ENCODE measurements around the gene PC.

GRCh38 chr11:66847461-66848232 is 110.5 kb downstream of the PC start:
- TF ChIP-seq, protein P1, sequence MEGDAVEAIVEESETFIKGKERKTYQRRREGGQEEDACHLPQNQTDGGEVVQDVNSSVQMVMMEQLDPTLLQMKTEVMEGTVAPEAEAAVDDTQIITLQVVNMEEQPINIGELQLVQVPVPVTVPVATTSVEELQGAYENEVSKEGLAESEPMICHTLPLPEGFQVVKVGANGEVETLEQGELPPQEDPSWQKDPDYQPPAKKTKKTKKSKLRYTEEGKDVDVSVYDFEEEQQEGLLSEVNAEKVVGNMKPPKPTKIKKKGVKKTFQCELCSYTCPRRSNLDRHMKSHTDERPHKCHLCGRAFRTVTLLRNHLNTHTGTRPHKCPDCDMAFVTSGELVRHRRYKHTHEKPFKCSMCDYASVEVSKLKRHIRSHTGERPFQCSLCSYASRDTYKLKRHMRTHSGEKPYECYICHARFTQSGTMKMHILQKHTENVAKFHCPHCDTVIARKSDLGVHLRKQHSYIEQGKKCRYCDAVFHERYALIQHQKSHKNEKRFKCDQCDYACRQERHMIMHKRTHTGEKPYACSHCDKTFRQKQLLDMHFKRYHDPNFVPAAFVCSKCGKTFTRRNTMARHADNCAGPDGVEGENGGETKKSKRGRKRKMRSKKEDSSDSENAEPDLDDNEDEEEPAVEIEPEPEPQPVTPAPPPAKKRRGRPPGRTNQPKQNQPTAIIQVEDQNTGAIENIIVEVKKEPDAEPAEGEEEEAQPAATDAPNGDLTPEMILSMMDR (conservative IDR thresholded peaks at IDR 0.05; ENCODE audit: low read depth, low read length): no peak
- TF ChIP-seq EZH2phosphoT487 (IDR thresholded peaks at IDR 0.05; ENCODE audit: borderline replicate concordance, low read length): no peak
- TF ChIP-seq EZH2 (IDR thresholded peaks at IDR 0.05; ENCODE audit: low read length, unreplicated experiment): no peak

All from PC-3 (cell line).